GM12873 (cell line): ENCODE data around the gene ZNF598.

Source experiments
- CTCF ChIP-seq: IDR thresholded peaks from 2 replicates; pipeline ENCODE4 v1.5.1; 2012; ENCODE audit warnings: low read depth, mild to moderate bottlenecking, moderate library complexity, low read length, control low read depth; ENCODE audit not compliant: insufficient read depth; ENCODE audit errors: missing control alignments

ZNF598 gene

GRCh38 chr16:1965396-1966001 is 44.1 kb downstream of the ZNF598 start:
- TF ChIP-seq CTCF: no peak

- no peak for TF ChIP-seq CTCF
These were observed 44.9 kb downstream of the ZNF598 start, which contains the start of gene RPS2 for GRCh38 chr16:1964506-1965395. Gene RPS2, minus strand, starts transcription at chr16:1964826. Its CDS starts 201 bp downstream, at chr16:1964625.

GRCh38 chr16:1963806-1964505 is 45.7 kb downstream of the ZNF598 start:
- peak; percentile 12 for TF ChIP-seq CTCF

DNA sequence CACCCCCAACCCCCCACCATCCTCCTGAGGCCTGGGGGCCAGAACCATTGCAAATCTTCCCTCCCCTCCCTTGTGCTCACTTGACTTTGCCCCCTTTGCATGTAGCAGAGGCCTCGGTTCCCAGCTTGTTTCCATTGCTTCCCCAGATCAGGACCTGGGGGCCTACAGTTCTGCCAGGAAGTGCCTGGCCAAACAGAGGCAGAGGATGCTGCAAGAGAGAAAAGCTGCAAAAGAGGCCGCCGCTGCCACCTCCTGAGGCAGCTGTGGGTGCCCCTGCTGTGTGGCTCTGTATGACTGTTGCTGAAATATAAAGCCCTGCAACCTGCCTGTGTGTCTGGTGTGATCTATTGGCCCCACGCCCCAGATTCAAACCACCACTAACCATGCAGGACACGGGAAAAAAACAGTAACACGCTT is 48.0 kb downstream of the ZNF598 start:
- no peak for TF ChIP-seq CTCF

DNA sequence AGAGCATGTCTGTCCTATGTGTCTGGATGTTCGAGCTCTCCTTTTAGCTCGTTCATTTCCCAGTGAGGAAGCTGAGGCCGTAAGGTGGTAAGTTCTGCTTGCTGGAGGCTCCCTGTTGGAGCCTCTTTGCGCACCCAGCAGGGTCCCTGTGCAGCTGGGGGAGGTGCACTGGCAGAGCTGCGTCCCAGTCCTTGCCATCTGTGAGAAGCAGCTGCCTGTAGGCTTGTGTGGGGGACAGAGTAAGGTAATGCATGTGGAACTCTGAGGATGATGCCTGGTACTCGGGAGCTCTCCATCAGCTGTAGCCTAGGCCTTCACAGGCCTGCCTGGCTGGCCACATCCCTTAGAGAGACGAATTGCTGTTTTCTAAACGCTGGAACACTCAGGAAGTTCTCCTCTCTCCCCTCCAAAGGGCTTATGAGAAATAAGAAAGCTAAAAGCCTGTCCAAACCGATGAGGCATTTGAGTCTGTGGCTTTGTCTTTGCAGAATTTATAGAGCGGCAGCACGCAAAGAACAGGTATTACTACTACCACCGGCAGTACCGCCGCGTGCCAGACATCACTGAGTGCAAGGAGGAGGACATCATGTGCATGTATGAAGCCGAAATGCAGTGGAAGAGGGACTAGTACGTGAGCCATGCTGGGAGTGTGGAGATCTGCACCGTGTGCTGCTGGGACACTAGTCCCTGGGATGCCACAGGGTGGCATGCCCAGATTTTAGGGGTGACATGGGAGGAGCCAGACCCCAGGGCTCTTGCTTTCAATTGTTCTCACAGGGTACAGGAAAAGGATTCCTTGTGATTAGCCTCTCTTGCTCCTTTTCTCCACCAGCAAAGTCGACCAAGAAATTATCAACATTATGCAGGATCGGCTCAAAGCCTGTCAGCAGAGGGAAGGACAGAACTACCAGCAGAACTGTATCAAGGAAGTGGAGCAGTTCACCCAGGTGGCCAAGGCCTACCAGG is 48.7 kb downstream of the ZNF598 start:
- no peak for TF ChIP-seq CTCF

DNA sequence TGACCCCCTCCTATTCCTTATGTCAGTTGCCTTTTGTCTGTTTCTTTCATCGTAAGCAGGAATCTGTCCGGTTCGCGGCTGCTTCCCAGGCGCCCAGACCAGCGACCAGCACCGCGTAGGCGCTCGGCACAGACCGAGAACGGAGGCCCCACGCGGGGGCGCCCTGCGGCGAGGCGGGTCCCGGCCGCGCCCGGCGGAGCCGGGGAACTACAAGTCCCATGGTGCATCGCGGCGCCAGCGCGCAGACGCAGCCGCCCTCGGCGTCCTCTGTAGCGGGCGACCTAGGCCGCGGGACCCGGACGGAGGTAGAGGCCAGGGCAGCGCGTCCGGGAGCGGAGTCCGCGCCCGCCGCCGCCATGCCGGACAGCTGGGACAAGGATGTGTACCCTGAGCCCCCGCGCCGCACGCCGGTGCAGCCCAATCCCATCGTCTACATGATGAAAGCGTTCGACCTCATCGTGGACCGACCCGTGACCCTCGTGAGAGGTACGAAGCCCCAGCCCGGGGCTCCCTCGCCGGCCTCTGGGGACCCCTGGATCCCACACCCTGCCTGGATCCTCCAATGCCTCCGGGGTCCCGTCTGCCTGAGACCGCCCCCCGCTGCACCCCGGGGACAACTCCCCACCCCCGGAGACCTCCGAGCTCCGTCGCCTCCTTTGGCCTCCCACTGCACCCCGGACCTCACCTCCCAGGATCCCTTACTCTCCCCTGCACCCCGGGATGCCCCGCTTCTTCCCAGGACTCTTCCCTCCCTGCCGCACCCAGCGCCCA is 50.2 kb downstream of the ZNF598 start, which contains the start of gene NDUFB10:
Gene NDUFB10 (plus strand): TSS at position 270 of the 771 bp plus-strand sequence. CDS start 87 bp downstream, at position 357.
- peak; percentile 74 for TF ChIP-seq CTCF
